B cell (primary cell): ENCODE measurements around the gene LRRC74B.

Experiments
- CTCF ChIP-seq: fragments of 200-600 bp; IDR thresholded peaks from one replicate; pipeline ENCODE4 v1.8.0; 2022; ENCODE audit warnings: antibody characterized with exemption, mild to moderate bottlenecking
- EZH2 ChIP-seq: IDR thresholded peaks from 2 replicates; pipeline ENCODE4 v1.6.1; 2012; ENCODE audit warnings: borderline replicate concordance, low read depth, mild to moderate bottlenecking, moderate library complexity, low read length; ENCODE audit not compliant: insufficient read depth, poor library complexity, severe bottlenecking

DNA sequence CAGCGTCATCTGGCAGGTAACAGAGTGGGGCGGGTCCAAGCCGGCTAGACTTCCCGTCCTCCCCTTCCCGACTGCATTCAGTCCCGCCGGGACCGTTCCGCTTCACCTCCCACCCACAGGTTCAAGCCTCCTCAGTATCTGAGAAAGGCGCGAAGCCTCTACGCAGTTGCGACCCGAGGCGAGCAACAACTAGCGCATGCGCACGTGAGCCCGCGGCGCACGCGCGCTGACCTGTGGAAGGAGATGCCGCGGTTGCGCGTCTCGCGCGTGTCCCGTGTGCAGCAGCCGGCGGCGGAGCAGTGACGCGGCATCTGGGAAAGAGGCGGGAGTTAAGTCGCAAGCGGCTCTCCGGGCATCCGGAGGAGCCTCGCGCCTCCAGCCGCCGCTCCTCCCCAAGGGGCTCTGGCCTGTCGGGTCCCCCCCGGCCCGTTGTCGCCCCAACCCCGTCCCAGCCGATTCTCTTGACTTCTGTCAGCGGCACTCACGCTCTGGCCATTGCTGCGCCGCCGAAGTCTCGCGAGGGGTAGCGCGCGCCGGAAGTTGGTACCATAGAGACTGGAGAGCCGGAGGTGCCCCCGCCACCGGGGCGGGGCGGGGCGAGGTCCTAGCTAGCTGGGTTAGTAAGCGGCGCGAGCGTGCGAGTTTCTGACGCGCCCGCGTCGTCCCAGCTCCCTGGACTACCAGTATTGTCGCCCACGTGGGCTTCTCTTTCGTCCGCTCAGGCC lies 44.0 kb upstream of the LRRC74B start, which contains the start of gene THAP7:
- no peak for TF ChIP-seq CTCF
- TF ChIP-seq EZH2, result no peak
